NCI-H2081 treated with DMSO at 0.1 percent for 48 hours (cell line): ENCODE data around the gene SIK3.

Experiments used
- DNase-seq: peaks from one replicate; lab custom pipeline; 2025; lab: John Stamatoyannopoulos, UW

Gene SIK3

DNA sequence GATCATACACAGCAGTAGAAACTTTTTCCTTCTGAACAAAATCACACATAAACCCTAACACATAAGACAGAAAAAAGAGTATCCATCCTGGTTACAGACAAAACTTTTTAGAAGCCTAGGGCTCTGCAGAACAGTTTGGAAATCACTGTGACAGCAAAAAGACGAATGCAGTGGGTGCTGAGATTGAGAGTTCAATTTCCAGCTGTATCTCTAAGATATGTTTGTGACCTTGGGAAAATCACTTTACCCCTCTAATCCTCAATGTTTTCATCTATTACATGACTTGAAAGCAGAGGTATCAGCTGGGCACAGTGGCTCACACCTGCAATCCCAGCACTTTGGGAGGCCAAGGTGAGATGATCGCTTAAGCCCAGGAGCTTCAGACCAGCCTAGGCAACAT, 128.5 kb downstream of the SIK3 start:
- no peak for DNase-seq

DNA sequence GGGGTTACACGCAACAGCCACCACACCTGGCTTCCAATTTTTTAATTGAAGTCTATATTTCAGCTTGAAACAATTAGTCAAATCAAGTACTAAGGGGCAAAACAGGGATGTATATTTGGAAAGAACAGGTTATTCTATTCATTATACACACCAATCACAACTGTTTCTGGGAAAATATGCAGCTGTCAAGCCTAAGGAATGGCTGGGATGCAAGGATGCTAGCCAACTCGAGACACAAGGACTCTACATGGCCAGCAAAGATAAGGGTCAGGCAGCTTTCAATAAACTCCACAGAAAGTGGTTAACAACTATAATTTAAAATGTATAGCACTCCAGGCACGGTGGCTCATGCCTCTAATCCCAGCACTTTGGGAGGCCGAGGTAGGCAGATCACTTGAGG, 134.0 kb downstream of the SIK3 start:
- DNase-seq = no peak

DNA sequence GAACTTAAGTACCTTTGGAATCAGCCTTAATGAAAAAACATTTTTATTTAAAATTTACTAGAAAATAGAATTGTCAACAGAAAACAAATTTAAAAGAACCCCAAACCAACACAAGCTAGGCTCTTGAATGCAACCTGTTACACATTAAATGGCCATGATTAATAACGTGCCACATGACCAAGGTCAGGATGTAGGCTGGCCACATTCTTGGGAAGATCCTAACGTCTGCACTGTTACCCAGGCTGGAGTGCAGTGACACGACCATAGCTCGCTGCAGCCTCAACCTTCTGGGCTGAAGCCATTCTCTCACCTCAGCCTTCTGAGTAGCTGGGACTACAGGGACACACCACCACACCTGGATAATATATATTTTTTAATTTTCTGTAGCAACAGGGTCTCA, 134.4 kb downstream of the SIK3 start:
- no peak for DNase-seq

DNA sequence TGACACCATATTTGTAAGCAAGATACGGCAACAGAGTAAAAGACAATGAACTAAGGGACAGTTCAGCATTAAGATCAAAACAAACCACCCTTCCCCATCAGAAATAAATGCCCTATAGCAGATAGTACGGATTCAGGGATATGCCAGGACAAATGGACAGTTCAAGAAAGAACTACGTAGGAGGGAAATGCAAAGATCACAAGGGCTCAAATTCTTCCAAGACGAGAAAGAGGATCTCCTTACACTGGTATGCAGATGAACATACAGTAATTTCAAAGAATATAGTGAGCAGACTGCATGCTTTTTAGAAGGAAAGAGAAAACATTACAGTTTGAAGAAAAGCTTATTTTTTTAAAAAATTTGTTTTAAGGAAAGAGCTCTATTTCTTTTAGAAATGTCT, 136.1 kb downstream of the SIK3 start:
- DNase-seq = no peak

DNA sequence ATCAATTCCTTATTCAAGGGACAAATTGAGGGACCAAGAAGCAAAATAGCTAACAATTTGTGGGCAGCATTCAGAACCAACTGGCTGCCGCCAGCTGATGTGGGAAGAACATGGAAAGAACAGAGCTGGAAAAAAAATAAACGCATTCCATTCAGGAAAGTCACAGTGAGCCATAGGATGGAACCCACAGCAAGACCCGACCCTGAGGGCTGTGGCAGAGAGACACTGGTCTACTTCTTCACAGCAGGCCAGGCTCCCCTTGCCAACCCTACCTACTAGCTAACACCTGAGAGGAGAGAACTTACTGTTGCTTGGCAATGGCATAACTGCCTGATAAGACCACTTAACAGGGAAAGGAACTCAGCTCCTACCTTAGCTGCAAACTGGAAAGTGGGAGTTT, 137.3 kb downstream of the SIK3 start:
- no peak for DNase-seq

DNA sequence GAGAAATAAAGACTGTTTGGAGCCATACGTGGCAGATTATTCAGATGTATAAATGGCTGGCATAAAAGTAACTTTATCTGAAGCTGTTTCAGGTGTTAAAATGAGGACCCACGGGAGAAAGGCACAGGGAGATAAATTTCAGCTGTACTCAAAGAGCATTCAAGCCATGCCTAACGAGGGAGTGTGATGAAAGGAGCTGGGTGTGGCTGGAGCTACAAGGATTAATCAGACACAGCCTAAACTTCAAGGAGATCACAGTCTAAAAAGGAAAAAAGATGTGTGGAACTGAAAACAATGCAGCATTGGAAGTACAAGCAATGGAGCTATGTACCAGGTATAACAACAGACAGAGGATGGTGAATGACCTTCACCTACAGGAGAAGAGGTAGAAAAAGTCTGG, 140.0 kb downstream of the SIK3 start:
- DNase-seq = no peak

DNA sequence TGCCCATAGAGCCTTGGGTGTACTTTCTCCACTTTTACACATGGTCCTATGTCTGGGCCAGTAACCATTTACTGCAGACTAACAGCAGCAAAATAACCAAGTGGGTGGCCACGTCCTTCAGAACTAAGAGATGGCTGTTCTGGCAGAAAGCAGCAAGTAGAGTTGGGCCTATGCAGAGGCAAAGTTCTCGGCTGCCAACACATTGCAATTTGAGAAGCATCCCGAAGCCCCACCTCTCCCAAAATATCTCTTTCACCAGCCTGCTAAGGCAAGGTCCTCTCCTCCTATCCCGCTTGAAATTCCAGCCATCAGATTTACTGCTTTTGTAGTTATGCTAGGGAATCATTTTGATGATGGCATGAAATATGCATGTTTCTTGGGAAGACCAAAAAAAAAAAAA, 142.3 kb downstream of the SIK3 start:
- no peak for DNase-seq

DNA sequence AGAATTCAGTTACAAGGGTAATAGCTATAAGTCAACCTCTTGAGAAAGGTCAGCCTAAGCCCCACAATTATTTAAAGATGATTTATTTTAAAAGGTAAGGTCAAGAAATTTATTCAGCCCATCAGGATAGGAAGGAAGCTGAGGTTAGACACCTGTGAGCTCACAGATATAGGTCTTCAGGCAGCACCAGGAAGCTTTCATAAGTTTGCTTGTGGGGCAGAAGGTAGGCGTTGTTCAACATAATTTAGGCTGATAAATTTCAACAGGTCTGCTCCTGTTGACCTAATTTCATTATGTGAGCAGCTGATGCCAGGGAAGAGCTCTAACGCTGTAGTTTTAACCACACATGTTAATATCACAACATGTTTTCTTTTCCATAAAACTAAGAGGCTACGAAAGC, 142.7 kb downstream of the SIK3 start:
- DNase-seq = no peak

DNA sequence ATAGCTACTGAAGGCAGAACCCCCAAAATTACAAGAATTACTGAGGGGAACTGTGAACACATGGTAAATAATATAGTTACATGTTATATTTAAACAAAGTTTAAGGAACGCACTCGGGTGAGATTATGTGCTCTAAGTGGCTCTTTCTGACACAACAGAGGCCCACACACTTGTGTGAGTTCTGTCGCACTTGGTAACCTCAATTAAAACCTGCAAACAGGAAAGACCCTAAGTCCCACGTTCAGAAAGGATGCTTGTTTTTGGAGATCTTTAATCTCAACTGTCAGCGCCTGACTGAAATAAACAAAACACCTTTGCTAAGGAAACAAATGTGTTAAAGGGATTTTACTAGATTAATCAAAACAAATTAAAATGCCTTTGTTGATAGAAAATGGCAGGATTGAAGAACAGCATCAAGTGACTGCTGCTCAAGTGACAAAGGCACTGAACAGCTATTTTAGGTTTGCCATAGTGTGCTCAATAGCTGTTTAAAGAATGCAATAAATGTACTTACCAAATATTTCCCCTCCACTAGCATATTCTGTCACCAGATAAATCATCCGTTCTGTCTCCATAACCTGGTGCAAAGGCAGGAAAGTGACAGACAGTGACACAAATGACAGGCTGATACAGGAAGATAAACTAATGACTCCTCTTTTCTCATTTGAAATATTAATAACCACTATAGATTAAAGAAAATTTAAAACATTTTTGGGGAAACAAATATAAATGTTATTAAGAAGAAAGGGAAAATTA, 144.5 kb downstream of the SIK3 start:
- DNase-seq = no peak

DNA sequence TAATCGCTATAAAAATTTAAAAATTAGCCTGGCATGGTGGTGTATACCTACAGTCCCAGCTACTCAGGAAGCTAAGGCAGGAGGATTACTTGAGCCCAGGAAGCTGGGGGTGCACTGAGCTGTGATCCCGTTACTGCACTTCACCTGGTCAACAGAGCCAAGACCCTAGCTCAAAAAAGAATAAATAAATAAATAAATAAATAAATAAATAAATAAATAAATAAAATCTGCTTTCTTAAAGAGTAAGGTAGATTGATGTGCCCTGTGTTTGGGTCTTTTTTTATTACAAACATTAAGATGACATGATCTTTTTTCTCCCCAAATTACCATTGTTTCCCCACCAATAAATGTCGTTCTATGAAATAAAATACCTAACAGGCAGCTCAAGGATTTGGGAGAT, 146.5 kb downstream of the SIK3 start:
- DNase-seq = no peak

DNA sequence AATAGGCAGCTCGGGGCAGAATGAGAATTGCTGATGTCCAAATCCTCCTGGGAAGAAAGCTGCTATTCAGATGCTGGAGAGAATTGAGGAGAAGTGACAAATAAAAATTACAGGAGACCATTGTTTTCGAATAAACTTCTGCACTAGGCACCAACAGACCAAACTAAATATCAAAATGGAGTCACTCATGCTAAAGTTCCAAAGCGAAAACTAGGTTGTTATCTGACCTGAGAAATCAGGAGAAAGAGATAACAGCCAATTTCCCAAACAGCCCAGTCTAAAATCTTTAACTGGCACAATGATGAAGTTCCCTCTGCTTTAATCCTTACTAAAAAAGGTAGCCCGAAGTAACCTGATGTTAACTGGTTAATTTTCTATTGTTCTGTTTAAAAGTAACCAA, 148.0 kb downstream of the SIK3 start:
- DNase-seq = no peak

DNA sequence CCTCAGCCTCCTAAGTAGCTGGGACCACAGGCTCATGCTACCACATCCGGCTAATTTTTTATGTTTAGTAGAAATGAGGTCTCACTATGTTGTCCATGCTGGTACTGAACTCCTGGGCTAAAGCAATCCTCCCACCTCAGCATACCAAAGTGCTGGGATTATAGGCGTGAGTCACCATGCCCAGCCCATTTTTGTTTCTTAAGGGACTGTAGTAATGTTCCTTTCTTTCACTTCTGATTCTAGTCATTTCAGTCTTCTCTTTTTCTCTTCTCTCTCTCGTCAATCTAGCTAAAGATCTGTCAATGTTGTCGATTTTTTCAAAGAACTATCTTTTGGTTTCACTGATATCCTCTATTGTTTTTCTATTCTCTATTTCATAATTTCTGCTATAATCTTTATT, 149.8 kb downstream of the SIK3 start:
- no peak for DNase-seq

DNA sequence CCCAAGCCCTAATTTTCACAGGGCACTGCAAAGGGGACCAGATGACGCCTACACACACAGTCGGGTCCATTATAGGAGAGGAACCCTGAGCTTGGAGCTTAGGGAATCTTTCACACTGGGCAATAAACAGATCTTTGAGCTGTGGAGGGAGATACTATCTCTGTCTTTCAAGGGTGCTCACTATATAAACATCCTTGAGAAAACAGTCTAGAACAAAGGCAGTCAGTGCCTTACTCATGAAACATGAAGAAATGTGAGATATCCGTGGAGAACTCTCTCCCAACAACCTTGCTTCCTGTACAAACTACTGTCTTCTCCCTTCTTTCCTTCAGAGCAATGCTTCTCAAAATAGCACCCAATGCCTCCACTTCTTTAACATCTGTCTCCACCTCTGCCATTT, 151.8 kb downstream of the SIK3 start:
- no peak for DNase-seq

DNA sequence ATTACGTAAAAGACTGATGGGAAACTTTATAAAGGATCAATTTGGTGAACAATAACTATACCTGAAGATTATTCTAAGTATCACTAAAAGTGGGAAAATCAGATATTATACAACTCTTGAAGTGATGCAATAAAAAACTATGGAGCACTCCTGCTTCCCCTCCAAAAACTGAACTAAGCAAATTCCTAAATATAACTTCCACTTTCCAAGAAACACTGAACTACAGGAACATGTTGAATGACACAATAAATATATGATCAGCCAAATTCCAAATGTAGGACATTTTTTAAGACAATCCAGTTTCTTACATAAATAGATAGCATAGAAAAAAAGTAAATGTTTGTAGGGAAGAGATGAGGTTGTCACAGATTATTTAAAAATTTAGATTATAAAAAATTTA, 158.7 kb downstream of the SIK3 start:
- no peak for DNase-seq

DNA sequence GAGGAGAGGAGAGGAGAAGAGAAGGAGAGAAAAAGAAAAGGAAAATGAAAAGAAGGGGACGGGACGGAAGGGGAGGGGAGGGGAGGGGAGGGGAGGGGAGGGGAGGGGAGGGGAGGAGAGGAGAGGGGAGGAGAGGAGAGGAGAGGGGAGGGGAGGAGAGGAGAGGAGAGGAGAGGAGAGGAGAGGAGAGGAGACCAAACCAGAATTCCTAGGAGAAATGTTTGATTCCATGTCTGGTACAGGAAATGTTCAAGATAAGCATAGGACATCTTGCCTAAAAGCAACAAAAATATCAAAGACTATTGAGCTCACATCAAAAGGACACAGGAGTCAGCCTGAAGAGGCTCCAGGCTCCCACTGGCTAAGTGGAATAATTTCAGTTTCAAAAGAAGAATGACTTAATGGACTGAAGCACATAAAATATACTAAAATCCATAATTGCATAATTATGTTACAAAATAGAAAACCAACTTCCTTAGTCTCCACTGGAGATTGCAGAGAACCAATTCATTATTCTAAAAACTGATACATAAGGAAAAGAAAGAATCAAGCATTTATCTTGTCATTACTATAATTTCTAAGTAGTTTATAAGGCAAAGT, 159.7 kb downstream of the SIK3 start:
- DNase-seq = no peak

DNA sequence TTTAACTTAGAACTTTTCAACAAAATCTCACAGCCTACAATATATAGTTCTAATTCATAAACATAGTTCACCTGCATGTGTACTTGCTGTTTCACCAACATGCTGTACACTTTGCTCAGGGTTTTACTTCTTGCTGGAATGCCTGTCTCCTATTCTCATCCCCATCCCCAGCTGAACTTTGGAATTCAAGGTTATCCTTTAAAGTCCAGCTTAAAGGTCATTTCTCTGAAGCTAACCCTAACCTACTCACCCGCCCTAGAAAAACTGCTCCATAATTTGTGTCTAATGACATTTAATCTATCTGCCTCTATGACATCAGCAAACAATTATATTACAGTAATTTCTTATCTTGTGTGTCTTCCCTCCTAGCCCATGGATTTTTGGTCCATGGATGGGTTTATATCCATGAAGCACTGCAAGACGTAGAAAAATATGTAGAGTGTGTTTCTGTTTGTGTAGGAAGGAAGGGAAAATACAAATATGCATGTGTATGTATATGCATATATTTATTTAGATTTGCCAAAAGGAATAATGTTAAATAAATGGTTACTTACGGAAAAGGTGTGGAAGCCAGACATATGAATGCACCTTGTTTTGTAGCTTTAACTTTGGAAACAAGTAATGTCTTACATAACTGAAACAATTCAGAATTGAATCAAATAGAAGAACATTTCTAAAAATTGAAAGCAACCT, 161.3 kb downstream of the SIK3 start:
- DNase-seq = no peak

DNA sequence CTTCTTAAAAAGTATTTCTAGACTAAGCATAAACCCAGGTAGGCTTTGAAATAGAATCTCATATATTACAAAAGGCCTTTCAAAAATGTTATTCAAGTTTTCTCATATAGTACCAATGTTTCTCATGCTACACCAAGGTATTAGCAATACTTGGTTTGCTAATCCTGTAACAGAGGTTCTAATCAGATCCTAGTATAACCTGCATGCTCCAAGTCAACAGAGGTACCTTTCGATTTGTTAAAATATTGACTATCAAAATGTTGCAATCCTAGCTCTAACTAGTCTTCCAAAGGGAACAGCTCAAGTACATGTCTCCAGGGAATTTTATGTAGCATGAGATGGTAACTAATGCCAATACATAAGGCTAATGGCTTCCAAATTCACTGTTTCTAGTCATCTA, 162.7 kb downstream of the SIK3 start:
- no peak for DNase-seq

DNA sequence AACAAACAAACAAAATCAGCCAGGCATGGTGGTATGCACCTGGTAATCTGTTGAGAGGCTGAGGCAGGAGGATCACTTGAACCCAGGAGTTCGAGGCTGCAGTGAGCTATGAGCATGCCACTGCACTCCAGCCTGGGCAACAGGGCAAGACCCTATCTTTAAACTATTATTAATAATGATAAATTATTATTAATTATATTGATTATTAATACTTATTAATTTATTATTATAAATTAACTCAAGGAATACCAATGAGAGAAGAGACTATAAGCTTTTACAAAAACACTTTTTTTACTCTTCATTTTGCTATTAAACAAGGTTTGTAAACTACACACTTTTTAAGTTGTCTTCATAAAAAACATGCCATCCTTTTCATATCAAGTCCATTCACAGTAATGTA, 163.1 kb downstream of the SIK3 start:
- no peak for DNase-seq

DNA sequence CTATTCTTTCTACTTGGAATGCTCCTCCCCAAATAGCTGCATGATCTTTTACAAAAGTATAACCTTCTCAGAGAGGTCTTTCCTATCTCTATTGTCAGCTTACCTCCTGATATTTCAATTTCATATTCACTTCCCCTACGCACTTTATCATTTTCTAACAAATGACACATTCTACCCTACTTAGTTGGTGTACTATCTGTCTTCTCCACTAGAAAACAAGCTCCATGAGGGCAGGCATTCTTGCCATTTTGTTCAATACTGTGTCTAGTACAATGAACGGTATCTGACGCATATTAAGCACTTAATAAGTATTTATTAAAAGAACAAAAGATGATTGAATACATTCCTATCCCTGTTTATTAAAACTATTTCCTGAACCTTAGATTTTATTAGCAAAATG, 164.3 kb downstream of the SIK3 start:
- DNase-seq = no peak

DNA sequence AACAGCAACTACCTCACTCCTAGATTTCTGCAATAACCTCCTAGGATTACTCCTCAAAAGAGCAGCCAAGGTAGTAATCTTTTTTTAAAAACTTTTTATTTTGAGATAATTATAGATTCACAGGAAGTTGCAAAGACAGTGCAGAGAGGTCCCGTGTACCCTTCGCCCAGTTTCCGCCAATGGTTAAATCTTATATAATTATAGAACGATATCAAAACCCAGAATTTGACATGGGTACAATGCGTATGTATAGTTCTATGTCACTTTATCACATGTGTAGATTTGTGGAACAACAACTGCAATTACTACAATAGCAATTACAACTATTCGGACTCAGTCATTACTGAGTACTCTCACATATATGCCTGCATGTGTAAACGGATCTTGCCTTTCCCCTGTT, 166.0 kb downstream of the SIK3 start:
- DNase-seq = no peak

DNA sequence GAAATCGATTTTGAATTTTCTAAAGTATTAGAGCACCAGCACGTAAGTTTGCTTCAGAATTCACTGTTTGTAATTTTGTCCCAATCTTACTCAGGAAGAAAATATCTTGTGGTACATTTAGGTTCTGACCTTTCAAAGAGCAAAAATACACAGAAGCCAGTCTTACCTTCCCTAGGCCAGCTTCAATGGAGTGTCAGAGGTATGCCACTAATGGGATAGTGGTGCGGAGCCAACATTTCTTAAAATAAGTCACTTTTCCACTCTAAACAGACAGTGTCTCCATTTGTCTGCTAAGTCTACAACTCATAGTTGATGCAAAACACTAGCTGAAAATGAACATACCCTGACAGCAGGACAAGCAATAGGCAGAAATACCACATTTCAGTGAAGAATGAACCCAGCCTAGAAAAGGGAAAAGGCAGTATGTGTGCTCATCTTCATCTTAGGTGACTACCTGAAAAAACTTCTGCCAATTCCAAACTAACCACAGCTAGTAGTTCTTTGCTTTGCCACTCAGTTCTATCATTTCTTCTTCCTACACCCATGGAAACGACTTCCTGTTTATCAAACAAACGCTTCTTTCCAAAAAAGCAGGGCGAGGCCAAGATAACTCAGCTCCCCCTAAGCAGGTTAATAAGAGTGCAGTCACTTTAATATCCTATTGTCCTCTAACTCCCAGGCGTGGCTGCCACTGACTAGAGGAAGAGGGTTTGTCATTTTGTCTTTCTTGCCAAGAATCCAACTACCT, 166.8 kb downstream of the SIK3 start:
- DNase-seq = no peak

DNA sequence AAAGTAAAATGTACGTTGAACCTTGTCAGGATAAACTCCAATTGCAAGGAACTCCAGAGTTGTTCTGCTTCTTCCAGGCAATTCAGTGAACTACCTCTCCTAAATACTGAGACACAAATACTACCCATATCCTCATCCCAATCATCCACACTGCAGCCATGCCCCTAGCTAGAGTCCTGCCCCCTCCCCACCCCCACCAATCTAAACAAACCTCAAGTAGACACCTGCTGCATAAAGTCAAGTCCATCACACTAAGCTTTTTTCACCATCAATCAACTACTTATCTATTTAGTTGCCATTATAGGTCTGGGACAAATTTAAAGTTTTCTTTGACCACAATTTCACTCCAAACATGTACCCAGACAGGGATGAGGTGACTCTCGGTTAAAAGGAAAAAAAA, 167.6 kb downstream of the SIK3 start:
- no peak for DNase-seq

DNA sequence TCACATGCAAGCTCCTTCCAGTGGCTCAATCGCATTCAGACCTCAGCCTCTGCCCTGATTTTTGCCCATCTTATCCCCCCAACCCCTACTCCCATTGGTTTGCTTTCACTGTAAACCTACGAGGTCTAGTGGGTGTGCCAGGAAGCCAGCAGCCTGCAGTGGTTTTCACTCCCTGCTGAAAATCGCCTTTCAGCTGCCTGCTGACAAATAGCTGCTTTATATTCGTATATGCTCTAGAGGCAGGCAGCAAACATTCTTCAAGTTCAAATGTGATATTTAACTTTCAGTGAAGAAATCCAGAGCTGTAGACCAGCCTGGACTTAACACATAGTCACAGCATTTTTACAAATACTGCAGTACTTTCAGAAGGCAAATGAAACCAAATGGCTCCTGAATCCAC, 168.1 kb downstream of the SIK3 start:
- no peak for DNase-seq
